ENCODE data around the gene ZFX.
A peak's percentile ranks its signal among the peaks of the same experiment; 100 is the strongest.
"Not testable (repeated sequence)": the region's sequence is repeated elsewhere in the genome, so short reads cannot be mapped to it uniquely, and the experiment has no call there.

ZFX gene

GRCh38 chrX:24149351-24150050 is at the start of gene ZFX:
Gene ZFX (plus strand): TSS chrX:24149729. CDS start chrX:24172743, 23,014 bp downstream.
- peak; percentile 28 for DNase-seq (ENCODE audit: low read depth)

GRCh38 chrX:24100713-24101112 is 48.8 kb upstream of the ZFX start:
- no peak for DNase-seq (ENCODE audit: low read depth)

- DNase-seq (ENCODE audit: low read depth): no peak
Measured at GRCh38 chrX:24110069-24110468, 39.5 kb upstream of the ZFX start.

- DNase-seq (ENCODE audit: low read depth): no peak
Measured at GRCh38 chrX:24113181-24113580, 36.3 kb upstream of the ZFX start.

GRCh38 chrX:24117258-24117657 is 32.3 kb upstream of the ZFX start:
- DNase-seq (ENCODE audit: low read depth): no peak

- no peak for DNase-seq (ENCODE audit: low read depth)
Measured at GRCh38 chrX:24124244-24124799, 25.2 kb upstream of the ZFX start.

GRCh38 chrX:24125028-24125612 is 24.4 kb upstream of the ZFX start:
- no peak for DNase-seq (ENCODE audit: low read depth)

GRCh38 chrX:24131476-24131875 is 18.1 kb upstream of the ZFX start:
- DNase-seq (ENCODE audit: low read depth): no peak

GRCh38 chrX:24133312-24133711 is 16.2 kb upstream of the ZFX start:
- no peak for DNase-seq (ENCODE audit: low read depth)

GRCh38 chrX:24135768-24136167 is 13.8 kb upstream of the ZFX start:
- not testable (repeated sequence) for DNase-seq (ENCODE audit: low read depth)

GRCh38 chrX:24137192-24137591 is 12.3 kb upstream of the ZFX start:
- no peak for DNase-seq (ENCODE audit: low read depth)

- not testable (repeated sequence) for DNase-seq (ENCODE audit: low read depth)
Measured at GRCh38 chrX:24143982-24144381, 5.5 kb upstream of the ZFX start.

GRCh38 chrX:24144528-24144927 is 5.0 kb upstream of the ZFX start:
- DNase-seq (ENCODE audit: low read depth): no peak

- DNase-seq (ENCODE audit: low read depth): no peak
Measured at GRCh38 chrX:24145303-24146186, 4.0 kb upstream of the ZFX start.

- no peak for DNase-seq (ENCODE audit: low read depth)
Measured at GRCh38 chrX:24146283-24146949, 3.1 kb upstream of the ZFX start.

GRCh38 chrX:24147165-24147564 is 2.4 kb upstream of the ZFX start:
- DNase-seq (ENCODE audit: low read depth): no peak

GRCh38 chrX:24148121-24148520 is 1.4 kb upstream of the ZFX start:
- no peak for DNase-seq (ENCODE audit: low read depth)

- DNase-seq (ENCODE audit: low read depth): no peak
Measured at GRCh38 chrX:24148535-24149350, 786 bp upstream of the ZFX start.

- DNase-seq (ENCODE audit: low read depth): peak; percentile 50
Measured at GRCh38 chrX:24150051-24150790, 692 bp downstream of the ZFX start.

- no peak for DNase-seq (ENCODE audit: low read depth)
Measured at GRCh38 chrX:24150898-24151297, 1.4 kb downstream of the ZFX start.
